ENCODE measurements around the gene NDUFS8. TPM values are rescaled to one million over a fixed set of nuclear protein-coding genes. Genes with fewer than 3 reads are reported as not detected.
A peak's percentile ranks its signal among the peaks of the same experiment; 100 is the strongest.

Gene NDUFS8
- total RNA-seq, 6 donors from 2014 or later = 64.5 to 196 (median 143) TPM

GRCh38 chr11:67997475-67997921 lies 33.0 kb upstream of the NDUFS8 start:
- Histone ChIP-seq H3K9me3 (no peaks in the 10 kb centered on the region), H3K36me3 (peaks cover 0 to 14% (median 1%) of the 10 kb centered on the region in 4 donors), H3K4me1 (peaks cover 2 to 22% (median 4%) of the 10 kb centered on the region in 4 donors), H3K4me3 (no peak overlapping the region), H3K27ac (no peak overlapping the region), H3K27me3 (no peaks in the 10 kb centered on the region)
- TF ChIP-seq POLR2A (IDR thresholded peaks at IDR 0.05) (no peak), EP300 (IDR thresholded peaks at IDR 0.05) (no peak), POLR2AphosphoS5 (IDR thresholded peaks at IDR 0.05) (no peak)
- TF ChIP-seq, protein P1, sequence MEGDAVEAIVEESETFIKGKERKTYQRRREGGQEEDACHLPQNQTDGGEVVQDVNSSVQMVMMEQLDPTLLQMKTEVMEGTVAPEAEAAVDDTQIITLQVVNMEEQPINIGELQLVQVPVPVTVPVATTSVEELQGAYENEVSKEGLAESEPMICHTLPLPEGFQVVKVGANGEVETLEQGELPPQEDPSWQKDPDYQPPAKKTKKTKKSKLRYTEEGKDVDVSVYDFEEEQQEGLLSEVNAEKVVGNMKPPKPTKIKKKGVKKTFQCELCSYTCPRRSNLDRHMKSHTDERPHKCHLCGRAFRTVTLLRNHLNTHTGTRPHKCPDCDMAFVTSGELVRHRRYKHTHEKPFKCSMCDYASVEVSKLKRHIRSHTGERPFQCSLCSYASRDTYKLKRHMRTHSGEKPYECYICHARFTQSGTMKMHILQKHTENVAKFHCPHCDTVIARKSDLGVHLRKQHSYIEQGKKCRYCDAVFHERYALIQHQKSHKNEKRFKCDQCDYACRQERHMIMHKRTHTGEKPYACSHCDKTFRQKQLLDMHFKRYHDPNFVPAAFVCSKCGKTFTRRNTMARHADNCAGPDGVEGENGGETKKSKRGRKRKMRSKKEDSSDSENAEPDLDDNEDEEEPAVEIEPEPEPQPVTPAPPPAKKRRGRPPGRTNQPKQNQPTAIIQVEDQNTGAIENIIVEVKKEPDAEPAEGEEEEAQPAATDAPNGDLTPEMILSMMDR (IDR thresholded peaks at IDR 0.05) = no peak
- DNase-seq = no peak
- ATAC-seq (ENCODE audit: low FRiP score in 2 of 2) = peak; percentile 14 to 28
- WGBS, 2 donors = 92 to 95% methylated on average over 27 to 29 of the region's 29 CpGs

DNA sequence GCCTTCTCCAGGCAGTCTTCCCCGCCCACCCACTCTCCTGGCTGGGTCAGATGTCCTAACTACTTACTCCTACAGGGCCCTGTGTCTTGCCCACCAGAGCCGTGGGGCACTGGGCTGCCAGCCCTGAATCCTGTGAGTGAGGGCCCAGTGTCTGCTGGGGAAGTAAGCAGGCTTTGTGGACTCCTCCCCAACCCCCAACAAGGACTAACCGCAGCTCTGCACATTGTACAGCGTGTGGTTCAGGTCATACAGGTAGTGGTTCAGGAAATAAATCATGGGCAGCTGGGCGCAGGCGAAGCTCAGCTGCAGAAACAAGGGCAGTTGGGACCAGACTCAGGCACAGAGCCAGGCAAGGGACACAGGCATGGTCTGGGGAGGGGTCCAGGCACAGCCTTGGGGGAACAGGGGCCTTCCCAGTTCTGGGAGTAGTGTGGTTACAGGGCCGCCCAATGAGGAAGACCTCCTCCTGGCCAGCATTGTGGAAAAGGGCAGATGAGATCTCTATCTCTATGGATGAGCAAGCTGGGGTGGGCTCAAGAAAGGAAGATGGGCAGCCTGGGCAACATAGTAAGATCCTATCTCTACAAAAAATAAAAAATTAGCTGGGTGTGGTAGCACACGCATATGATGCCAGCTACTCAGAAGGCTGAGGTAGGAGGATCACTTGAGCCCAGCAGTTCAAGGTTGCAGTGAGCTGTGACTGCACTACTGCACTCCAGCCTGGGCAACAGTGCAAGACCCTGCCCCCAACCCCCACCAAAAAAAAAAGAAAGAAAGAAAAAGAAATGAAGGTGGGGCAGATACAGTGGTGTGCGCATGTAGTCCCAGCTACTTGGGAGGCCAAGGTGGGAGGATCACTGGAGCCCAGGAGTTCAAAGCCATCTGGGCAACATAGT lies 32.1 kb upstream of the NDUFS8 start:
- 87 to 88% methylated on average over 7 to 9 of the region's 9 CpGs for WGBS, 2 donors
- Histone ChIP-seq H3K4me1 (peaks cover 6 to 31% (median 10%) of the 10 kb centered on the region in 4 donors), H3K27ac (no peak overlapping the region), H3K4me3 (no peak overlapping the region), H3K27me3 (no peaks in the 10 kb centered on the region), H3K36me3 (peaks cover 0 to 11% (median 1%) of the 10 kb centered on the region in 4 donors), H3K9me3 (no peaks in the 10 kb centered on the region)
- ATAC-seq (ENCODE audit: low FRiP score in 2 of 2) (no peak), DNase-seq (no peak)
- TF ChIP-seq POLR2AphosphoS5 (IDR thresholded peaks at IDR 0.05) = no peak
- TF ChIP-seq, protein P1 (IDR thresholded peaks at IDR 0.05) = no peak
- no peak for TF ChIP-seq EP300 (IDR thresholded peaks at IDR 0.05)
- no peak for TF ChIP-seq POLR2A (IDR thresholded peaks at IDR 0.05)

DNA sequence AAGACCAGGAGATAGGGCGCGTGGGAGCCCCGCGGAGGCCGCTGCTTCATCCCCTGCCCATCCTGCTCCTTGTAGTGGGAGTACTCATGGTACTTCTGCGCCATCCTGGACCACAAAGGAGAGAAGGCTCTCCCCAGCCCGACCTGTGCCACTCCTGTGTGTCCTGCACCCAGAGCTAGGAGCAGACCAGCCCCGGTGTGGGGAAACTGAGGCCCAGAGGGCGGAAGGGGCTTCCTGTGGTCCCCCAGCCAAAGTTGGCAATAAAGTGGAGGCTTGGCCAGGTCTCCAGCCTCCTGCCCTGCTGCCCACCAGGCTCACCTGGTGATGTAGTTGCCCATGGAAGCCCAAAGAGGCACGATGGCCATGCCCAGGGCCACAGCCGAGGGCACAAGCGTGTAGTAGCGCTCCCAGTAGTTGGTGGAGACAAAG lies 31.3 kb upstream of the NDUFS8 start:
- WGBS, 2 donors = 97% methylated on average over 12 to 13 of the region's 13 CpGs
- H3K9me3 ChIP-seq = no peaks in the 10 kb centered on the region
- TF ChIP-seq, protein P1 (IDR thresholded peaks at IDR 0.05) = no peak
- TF ChIP-seq POLR2AphosphoS5 (IDR thresholded peaks at IDR 0.05) = no peak
- TF ChIP-seq POLR2A (IDR thresholded peaks at IDR 0.05) = no peak
- TF ChIP-seq EP300 (IDR thresholded peaks at IDR 0.05) = no peak
- peaks cover 0 to 11% (median 1%) of the 10 kb centered on the region in 4 donors for H3K36me3 ChIP-seq
- ATAC-seq (ENCODE audit: low FRiP score in 2 of 2) = no peak
- no peak for DNase-seq
- H3K4me1 ChIP-seq = peaks cover 6 to 36% (median 12%) of the 10 kb centered on the region in 4 donors
- H3K27ac ChIP-seq = no peak overlapping the region
- no peak overlapping the region for H3K4me3 ChIP-seq
- H3K27me3 ChIP-seq = no peaks in the 10 kb centered on the region

GRCh38 chr11:67999704-68000103 lies 30.8 kb upstream of the NDUFS8 start:
- H3K27me3 ChIP-seq = no peaks in the 10 kb centered on the region
- H3K27ac ChIP-seq = no peak overlapping the region
- no peaks in the 10 kb centered on the region for H3K9me3 ChIP-seq
- peaks cover 6 to 41% (median 16%) of the 10 kb centered on the region in 4 donors for H3K4me1 ChIP-seq
- TF ChIP-seq EP300 (IDR thresholded peaks at IDR 0.05) = no peak
- no peak for TF ChIP-seq POLR2AphosphoS5 (IDR thresholded peaks at IDR 0.05)
- TF ChIP-seq, protein P1 (IDR thresholded peaks at IDR 0.05) = no peak
- no peak for TF ChIP-seq POLR2A (IDR thresholded peaks at IDR 0.05)
- H3K36me3 ChIP-seq = peaks cover 0 to 11% (median 1%) of the 10 kb centered on the region in 4 donors
- DNase-seq = no peak
- no peak for ATAC-seq (ENCODE audit: low FRiP score in 2 of 2)
- H3K4me3 ChIP-seq = no peak overlapping the region
- 100% methylated on average over 4 to 5 of the region's 5 CpGs for WGBS, 2 donors
